HepG2 (cell line): ENCODE data around the gene ZFAND4. TPM values are rescaled to one million over a fixed set of nuclear protein-coding genes. Genes with fewer than 3 reads are reported as not detected.

Experiments
- CBFB ChIP-seq: sonication (generic); formaldehyde crosslinking; IDR thresholded peaks from 2 replicates; pipeline ENCODE4 v1.4.0; 2020; ENCODE audit warnings: missing genetic modification reagents
- CREB1 ChIP-seq, 2 experiments: fragments of 450-650 bp in 1 of 2; IDR thresholded peaks; 2 replicates each; pipeline ENCODE4 v1.6.1; 2016 to 2017; ENCODE audit warnings: control low read depth in 1 of 2, mild to moderate bottlenecking in 1 of 2, missing compliant biosample characterization in 1 of 2, missing genetic modification characterization in 1 of 2
- CTCF ChIP-seq: sonication (generic); formaldehyde crosslinking; IDR thresholded peaks from 2 replicates; pipeline ENCODE4 v1.5.0; 2020; ENCODE audit warnings: mild to moderate bottlenecking, missing genetic modification reagents, moderate library complexity
- GTF3A ChIP-seq: sonication (generic); formaldehyde crosslinking; conservative IDR thresholded peaks from 2 replicates; pipeline ENCODE4 v1.4.0; 2020; ENCODE audit warnings: mild to moderate bottlenecking, missing genetic modification reagents
- HHEX ChIP-seq: IDR thresholded peaks from 2 replicates; pipeline ENCODE4 v1.6.1; 2016; ENCODE audit warnings: control low read depth
- HNRNPK ChIP-seq: fragments of 200-400 bp; formaldehyde crosslinking; IDR thresholded peaks from 2 replicates; pipeline ENCODE4 v1.6.1; 2018; ENCODE audit warnings: low read length, low read depth, moderate library complexity, mild to moderate bottlenecking; ENCODE audit not compliant: poor library complexity, severe bottlenecking
- NCOA1 ChIP-seq: sonication (generic); formaldehyde crosslinking; IDR thresholded peaks from 2 replicates; pipeline ENCODE4 v1.9.0; 2021; ENCODE audit warnings: missing genetic modification reagents
- NRL ChIP-seq: sonication (generic); formaldehyde crosslinking; IDR thresholded peaks from 2 replicates; pipeline ENCODE4 v1.5.0; 2020; ENCODE audit warnings: missing genetic modification reagents, mild to moderate bottlenecking, moderate library complexity, borderline replicate concordance
- REXO4 ChIP-seq: sonication (generic); formaldehyde crosslinking; IDR thresholded peaks from 2 replicates; pipeline ENCODE4 v1.8.0; 2022; ENCODE audit warnings: missing genetic modification reagents, mild to moderate bottlenecking, borderline replicate concordance
- ZBTB49 ChIP-seq: sonication (generic); formaldehyde crosslinking; IDR thresholded peaks from 2 replicates; pipeline ENCODE4 v1.4.0; 2020; ENCODE audit warnings: missing genetic modification reagents, borderline replicate concordance
- ZFP62 ChIP-seq: sonication (generic); formaldehyde crosslinking; IDR thresholded peaks from 2 replicates; pipeline ENCODE4 v1.4.0; 2020; ENCODE audit warnings: missing genetic modification reagents
- ZNF407 ChIP-seq: sonication (generic); formaldehyde crosslinking; IDR thresholded peaks from one replicate; pipeline ENCODE4 v1.5.1; 2020; ENCODE audit warnings: mild to moderate bottlenecking, missing genetic modification reagents; ENCODE audit errors: not compliant biosample characterization
- ZNF768 ChIP-seq: sonication (generic); formaldehyde crosslinking; IDR thresholded peaks from 2 replicates; pipeline ENCODE4 v1.4.0; 2020; ENCODE audit warnings: missing genetic modification reagents
- ZNF784 ChIP-seq: sonication (generic); formaldehyde crosslinking; IDR thresholded peaks from 2 replicates; pipeline ENCODE4 v1.5.1; 2020; ENCODE audit warnings: missing genetic modification reagents, mild to moderate bottlenecking, borderline replicate concordance
- polyA plus RNA-seq, 8 experiments: library from polyadenylated mRNA; depleted of rRNA in 3 of 8; stranded (reverse) in 7 of 8; unstranded in 1 of 8; fragments of >200 nt; fragmentation: Illumina TruSeq in 4 of 8; extraction: Trizol in 4 of 8; gene quantifications; 2 replicates each; pipeline versions ENCODE4 v1.2.1 to v1.2.3, GENCODE V29; 2011 to 2016; ENCODE audit warnings: low read depth in 4 of 8, missing spikeins in 1 of 8, mixed read lengths in 1 of 8; ENCODE audit not compliant: insufficient read depth in 1 of 8
- total RNA-seq, 5 experiments: library from RNA; depleted of rRNA; stranded (reverse); fragments of >200 nt; fragmentation: Illumina TruSeq; extraction: Trizol; gene quantifications; 2 replicates each; pipeline ENCODE4 v1.2.3, GENCODE V29; 2016; ENCODE audit warnings: low read depth in 1 of 5

The ZFAND4 gene
- total and polyA plus RNA-seq, 2 of the 13 experiments (the other 11 are each of a cell fraction or from before 2014, with no cell fraction given): 2.9 to 9.2 TPM

- TF ChIP-seq ZNF407 (peak; percentile 36), ZNF784 (CRISPR knock-in tag) (peak; percentile 89; the same call in 1 of the 2 replicates), HNRNPK (no peak), NRL (CRISPR knock-in tag) (peak; percentile 86), CREB1 (IDR thresholded peaks at IDR 0.05) (peak; percentile 84), CREB1 (CRISPR knock-in tag; IDR thresholded peaks at IDR 0.05) (no peak), CBFB (CRISPR knock-in tag) (peak; percentile 91), CTCF (peak; percentile 55), NCOA1 (no peak), HHEX (CRISPR knock-in tag) (no peak), REXO4 (CRISPR knock-in tag) (no peak), ZFP62 (CRISPR knock-in tag) (no peak), GTF3A (CRISPR knock-in tag) (no peak), ZNF768 (CRISPR knock-in tag) (peak; percentile 51; the same call in 1 of the 2 replicates), ZBTB49 (CRISPR knock-in tag) (peak; percentile 73; the same call in 1 of the 2 replicates)
Observed at GRCh38 chr10:45594276-45595157, 78.1 kb downstream of the ZFAND4 start (continued).
